HG03469 (cell line): ENCODE data around the gene MMP24.

ENCODE experiments used
- ATAC-seq: cut with Tn5 transposase; IDR thresholded peaks from one replicate; pipeline ENCODE4 v1.9.1; 2021; ENCODE audit warnings: mild to moderate bottlenecking, moderate library complexity, moderate number of reproducible peaks; ENCODE audit not compliant: unreplicated experiment

MMP24 gene

GRCh38 chr20:35291654-35292503 lies 65.4 kb downstream of the MMP24 start, which contains the start of gene FAM83C:
Gene FAM83C (minus strand): TSS chr20:35292425. CDS start chr20:35292304, 121 bp downstream.
- ATAC-seq = no peak

DNA sequence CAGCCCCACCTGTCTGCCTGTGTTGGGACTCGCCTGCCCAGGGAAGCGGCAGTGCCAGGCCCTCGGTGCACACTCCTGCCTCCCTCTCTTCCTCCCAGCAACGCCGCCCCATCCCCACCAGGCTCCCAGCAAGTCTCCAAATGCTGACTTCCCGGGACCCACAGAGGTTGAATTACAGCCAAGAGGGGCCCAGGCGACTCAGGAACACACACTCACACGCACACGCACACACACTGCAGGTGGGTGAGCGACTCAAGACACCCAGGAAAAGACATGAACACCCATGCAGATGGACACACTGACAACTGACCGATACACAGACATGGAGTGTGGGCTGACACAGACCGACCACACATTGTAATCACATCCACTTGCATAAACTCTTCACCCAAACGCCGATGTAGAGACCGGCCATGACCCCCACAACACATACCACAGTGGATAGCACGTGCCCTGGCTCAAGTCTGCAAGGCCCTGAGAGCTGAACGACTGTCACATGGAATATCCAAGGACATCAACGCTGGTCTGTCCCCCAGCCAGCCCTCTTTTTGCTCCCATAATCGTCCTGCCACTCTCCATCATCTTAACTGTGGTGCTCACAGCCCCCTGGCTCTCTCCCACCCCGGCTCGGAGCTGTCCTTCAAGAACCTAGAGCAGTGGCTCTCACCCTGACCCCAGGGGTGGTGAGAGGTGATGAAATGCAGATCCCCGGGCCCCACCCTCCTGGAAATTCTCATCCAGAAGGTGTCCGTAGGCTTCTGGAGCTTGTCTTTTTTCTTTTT lies 66.2 kb downstream of the MMP24 start:
- no peak for ATAC-seq

DNA sequence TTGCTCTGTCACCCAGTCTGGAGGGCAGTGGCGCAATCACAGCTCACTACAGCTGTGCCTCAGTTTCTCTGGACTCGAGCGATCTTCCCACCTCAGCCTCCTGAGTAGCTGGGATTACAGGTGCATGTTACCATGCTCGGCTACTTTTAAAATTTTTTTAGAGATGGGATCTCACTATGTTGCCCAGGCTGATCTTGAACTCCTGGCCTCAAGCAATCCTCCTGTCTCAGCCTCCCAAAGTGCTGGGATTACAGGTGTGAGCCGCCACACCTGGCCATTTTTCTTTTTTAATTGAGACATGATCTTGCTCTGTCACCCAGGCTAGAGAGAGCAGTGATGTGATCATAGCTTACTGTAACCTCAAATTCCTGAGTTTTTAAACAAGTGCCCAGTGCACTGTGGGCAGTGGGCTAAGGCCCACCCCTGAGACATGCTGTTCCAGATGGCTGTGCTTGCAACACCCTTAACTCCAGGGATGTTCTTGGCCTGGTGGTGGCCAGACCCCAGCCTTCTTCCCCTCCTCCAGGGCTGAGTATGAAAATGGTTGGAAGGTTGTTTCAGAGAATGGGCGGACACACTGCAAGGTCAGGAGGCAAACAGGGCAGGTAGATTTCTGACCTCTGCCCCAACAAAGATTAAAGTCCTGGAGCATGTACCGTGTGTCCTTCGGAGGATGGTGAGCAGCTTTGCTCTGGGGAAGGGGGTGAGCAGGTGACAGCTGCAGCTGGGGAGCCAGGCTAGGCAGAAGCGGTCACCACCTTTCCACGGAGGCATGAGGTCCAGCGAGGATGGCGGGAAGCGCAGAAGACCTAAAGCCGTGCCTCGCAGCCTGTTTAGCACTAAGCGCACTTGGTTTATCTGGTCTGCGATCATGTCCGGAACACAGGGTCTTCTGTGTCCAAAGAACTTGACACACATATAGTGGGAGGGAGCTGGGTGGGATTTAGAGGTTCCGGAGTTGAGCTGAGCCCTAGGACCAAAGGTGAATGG lies 67.1 kb downstream of the MMP24 start:
- ATAC-seq = no peak

DNA sequence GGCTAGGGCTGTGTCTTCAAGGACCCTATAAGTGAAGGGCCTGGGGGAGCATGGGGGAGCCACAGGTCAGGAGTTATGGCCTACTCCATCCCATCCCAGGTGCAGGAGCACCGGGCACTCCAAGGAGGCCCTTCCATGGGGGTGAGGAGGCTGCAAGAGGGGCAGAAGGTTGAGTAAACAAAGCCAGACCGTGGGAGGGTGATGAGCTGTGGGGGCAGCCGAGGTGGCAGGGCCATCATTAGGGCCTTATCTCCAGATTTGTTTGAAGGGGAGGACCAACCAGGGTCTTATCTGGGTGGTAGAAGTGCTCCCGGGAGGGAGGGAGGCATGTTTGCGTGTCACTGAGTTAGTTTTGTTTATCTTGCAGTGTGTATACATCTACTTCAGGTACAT lies 67.8 kb downstream of the MMP24 start:
- no peak for ATAC-seq

DNA sequence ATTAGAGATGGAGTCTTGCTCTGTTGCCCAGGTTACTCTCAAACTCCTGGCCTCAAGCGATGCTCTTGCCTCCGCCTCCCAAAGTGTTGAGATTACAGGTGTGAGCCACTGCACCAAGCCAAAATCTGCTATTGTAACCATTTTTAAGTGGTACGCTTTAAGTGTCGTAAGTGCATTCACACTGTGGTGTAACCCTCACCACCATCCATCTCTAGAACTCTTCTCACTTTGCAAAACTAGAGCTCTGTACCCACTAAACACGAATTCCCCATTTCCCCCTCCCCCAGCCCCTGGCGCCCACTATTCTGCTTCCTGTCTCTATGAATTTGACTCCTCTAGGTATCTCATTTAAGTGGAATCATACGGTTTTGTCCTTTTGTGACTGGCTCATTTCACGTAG lies 68.6 kb downstream of the MMP24 start:
- ATAC-seq = no peak

DNA sequence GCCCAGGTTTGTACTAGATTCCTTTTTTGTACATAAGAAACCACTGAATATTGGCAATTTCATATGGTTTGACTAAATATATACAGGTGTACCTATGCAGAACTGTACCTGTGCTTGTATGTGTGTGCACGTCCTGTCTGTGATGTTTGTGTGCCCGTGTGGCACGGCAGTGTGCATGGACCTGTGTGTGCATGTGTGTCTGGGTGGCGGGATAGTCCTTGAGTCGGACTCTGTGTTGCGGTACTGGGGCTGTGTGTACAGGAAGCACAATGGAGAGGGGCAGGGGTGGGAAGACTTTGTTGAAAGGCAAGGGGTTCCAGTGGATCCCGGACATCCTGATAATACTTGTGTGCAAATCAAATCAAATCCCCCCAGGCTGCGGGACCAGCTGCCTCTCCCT lies 69.2 kb downstream of the MMP24 start:
- no peak for ATAC-seq

DNA sequence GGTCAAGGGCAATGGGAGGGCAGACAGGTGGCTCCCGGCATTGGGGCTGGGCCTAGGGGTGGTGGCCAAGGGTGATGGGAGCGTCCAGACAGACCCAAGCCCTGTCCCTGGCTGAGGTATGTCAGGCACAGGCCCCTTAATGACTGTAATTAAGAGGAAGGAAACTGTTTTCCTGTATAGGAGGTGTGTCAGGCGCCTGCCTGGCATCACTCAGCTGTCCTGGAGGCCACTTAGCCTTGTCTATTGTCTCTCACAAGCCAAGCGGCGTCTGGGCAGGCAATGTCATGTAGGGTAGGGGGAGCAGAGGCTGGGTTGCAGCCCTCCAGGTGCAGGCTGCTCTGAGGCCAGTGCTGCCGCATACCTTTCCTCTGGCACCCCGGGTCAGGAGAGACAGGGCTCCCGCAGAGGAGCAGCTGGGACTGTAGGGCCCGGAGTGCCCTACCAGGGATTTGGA lies 69.6 kb downstream of the MMP24 start:
- no peak for ATAC-seq

GRCh38 chr20:35297155-35297554 lies 70.7 kb downstream of the MMP24 start:
- no peak for ATAC-seq

DNA sequence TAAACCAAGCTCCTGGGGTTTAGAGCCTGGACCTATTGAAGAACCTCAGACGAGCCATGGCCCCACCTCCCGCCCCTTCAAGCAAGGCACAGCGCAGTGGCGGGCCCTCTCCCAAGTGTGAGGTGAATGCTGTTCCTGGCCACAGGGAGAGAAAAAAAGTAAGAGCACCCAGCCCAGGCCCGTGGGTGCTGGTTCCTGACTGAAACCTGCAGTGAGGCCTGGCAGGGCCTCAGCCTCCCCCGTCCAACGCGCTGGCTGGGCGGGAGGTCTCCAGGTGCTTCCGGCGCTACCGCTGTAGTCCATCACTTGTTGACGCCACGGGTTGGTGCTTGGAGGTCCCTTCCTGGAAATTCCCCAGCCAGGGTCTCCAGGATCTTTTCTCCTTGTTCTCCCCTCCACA lies 71.2 kb downstream of the MMP24 start:
- ATAC-seq = no peak

GRCh38 chr20:35298264-35298663 lies 71.8 kb downstream of the MMP24 start:
- no peak for ATAC-seq

GRCh38 chr20:35299780-35300179 lies 73.3 kb downstream of the MMP24 start:
- no peak for ATAC-seq

- ATAC-seq = no peak
Measured at GRCh38 chr20:35300469-35301262, 74.2 kb downstream of the MMP24 start.

- ATAC-seq = no peak
Measured at GRCh38 chr20:35301426-35301825, 74.9 kb downstream of the MMP24 start.

GRCh38 chr20:35302421-35303335 lies 76.2 kb downstream of the MMP24 start:
- ATAC-seq = no peak

DNA sequence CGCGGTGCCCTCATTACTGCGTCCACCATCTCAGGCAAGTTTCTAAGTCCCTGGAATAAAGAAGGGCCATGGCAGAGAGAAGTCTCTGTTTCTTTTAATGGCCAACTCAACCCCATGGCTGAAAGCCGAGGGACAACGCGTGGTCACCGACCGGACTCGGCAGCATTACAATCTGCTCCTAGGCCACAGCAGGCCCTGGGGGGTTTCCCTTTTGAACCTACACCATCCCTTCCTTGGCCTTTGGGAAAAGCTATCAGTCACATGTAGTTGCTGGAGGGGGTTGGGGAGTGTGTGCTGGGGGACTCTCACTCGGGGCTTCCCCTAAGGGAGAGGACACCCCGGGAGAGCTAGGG lies 76.9 kb downstream of the MMP24 start:
- no peak for ATAC-seq

DNA sequence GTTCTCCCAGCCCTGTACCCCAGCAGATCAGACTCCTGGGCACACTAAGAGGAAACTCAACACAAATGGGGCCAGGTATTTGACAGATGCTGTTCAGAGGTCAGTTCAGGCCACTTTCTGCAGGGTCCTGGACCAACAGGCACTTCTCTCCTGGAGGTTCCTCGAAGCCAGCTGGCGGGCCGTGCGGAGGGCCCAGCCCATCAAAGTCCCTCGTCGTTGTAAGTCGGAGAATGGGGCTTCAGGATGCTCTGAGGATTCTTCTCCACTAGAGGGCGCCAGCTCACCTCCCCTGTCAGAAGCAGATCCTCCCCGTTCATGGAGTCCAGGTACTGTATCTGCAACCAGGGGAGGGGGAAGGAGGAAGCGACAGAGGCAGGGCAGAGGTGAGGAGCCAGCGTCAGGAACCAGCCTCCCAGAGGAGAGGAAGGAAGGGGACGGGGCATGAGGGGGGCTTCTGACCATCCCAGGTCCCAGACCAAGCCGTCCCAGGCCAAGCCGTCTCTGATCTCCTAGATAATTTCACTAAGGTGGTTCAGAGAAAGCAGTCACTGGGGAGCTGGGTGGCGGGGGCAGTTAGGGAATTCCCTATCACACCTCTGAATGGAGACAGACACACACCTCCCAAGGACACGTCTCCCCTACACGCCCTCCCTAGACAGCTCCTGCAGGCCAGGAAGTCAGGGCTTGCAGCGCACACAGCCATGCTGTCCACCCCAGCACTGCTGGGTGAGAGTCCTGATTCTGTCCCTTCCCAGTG lies 77.4 kb downstream of the MMP24 start:
- ATAC-seq = no peak

GRCh38 chr20:35304956-35305355 lies 78.5 kb downstream of the MMP24 start:
- ATAC-seq = no peak
